ENCODE results near the gene FARP2. TPM values are rescaled to one million over a fixed set of nuclear protein-coding genes. Genes with fewer than 3 reads are reported as not detected.

FARP2 gene
- total and polyA plus RNA-seq, 10 of the 15 experiments (the other 5 are each of a cell fraction or from before 2014, with no cell fraction given): 5.5 to 67.5 (median 36.8) TPM

DNA sequence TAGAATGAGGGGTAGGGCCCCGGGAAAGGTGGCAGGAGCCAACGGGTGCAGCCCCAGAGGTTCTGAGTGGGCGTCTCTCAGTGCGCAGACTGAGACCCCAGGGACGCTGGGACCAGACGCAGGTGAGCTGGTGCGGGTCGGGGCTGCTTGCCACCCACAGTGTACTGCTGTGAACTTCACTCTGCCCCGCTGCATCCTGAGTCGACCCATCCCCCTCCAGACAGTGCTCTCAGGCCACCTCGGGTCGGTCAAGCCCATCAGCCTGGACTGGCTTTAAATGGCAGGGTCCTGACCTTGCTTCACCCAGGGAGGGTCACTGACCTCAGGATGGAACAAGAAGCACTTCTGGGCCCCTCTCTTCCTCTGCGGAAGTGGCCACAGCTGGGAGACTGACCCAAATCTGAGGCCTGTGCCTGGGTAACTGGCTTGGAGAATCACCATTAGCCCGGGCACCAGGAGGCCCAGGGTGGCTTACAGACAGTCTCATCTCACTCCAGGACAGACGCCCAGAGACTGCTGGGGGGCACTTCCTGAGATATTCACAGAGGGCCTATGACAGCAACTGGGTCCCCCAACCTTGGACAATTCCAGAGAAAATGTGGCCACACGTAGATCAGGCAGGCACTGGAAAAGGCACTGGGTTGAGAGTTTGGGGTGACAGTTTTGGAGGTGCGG, 178.8 kb downstream of the FARP2 start (continued):
- TF ChIP-seq, protein P1, sequence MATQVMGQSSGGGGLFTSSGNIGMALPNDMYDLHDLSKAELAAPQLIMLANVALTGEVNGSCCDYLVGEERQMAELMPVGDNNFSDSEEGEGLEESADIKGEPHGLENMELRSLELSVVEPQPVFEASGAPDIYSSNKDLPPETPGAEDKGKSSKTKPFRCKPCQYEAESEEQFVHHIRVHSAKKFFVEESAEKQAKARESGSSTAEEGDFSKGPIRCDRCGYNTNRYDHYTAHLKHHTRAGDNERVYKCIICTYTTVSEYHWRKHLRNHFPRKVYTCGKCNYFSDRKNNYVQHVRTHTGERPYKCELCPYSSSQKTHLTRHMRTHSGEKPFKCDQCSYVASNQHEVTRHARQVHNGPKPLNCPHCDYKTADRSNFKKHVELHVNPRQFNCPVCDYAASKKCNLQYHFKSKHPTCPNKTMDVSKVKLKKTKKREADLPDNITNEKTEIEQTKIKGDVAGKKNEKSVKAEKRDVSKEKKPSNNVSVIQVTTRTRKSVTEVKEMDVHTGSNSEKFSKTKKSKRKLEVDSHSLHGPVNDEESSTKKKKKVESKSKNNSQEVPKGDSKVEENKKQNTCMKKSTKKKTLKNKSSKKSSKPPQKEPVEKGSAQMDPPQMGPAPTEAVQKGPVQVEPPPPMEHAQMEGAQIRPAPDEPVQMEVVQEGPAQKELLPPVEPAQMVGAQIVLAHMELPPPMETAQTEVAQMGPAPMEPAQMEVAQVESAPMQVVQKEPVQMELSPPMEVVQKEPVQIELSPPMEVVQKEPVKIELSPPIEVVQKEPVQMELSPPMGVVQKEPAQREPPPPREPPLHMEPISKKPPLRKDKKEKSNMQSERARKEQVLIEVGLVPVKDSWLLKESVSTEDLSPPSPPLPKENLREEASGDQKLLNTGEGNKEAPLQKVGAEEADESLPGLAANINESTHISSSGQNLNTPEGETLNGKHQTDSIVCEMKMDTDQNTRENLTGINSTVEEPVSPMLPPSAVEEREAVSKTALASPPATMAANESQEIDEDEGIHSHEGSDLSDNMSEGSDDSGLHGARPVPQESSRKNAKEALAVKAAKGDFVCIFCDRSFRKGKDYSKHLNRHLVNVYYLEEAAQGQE (IDR thresholded peaks at IDR 0.05; ENCODE audit: low read depth, low read length): no peak
- no peak for TF ChIP-seq PML (IDR thresholded peaks at IDR 0.05; ENCODE audit: low read length)
- TF ChIP-seq IKZF1 (conservative IDR thresholded peaks at IDR 0.05): no peak
- TF ChIP-seq ETV6 (conservative IDR thresholded peaks at IDR 0.05 in 1 of 2, IDR thresholded peaks at IDR 0.05 in 1 of 2; ENCODE audit: borderline replicate concordance in 1 of 2, low read depth in 1 of 2): no peak
- TF ChIP-seq RAD51 (IDR thresholded peaks at IDR 0.05): no peak
- no peak for TF ChIP-seq NR2F1 (conservative IDR thresholded peaks at IDR 0.05)

DNA sequence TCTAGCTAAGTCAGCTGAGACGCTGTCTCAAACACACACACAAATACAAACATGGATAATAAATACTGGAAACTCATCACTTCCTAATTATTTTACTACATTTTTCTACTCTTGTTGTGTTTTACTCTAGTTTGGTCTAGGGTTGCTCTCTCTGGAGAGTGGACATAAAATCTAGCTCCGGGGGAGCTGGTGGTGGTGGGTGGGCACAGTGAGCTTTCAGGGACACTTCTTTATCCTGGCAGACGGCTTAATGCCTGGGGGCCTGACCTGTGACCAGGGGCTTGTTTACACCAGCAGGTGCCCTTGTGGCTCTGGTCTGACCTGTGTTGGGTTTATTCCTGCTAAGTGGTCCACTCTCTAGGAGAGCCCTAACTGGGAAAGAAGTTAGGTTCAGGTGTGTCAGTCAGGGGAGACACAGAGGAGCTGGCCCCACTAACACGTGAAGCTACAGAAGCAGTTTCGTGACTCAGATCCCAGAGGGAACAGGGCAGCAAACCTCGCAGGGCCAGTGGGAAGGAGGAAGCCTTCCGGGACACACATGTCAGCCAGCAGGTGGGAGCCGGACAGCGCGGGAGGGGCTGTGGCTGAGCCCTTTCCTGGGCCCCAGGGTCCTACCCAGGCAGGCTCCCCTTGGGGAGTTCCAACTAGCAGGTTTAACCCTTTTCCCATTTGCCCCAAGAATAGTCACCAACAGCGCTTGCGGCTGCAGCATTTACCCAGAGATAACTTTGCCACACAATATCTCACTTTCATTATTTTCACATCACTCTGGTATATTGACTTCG, 180.0 kb downstream of the FARP2 start:
- FAIRE-seq (no peak), DNase-seq (ENCODE audit: low read depth, low spot score) (no peak), ATAC-seq (no peak)
- SMC1A ChIA-PET (ENCODE audit: uncharacterized antibody, unreplicated experiment): no interaction called here
- TF ChIP-seq EP300 (IDR thresholded peaks at IDR 0.05; ENCODE audit: borderline replicate concordance in 1 of 2, control insufficient read depth in 1 of 2, low read depth in 2 of 2, low read length in 2 of 2) (no peak), SUZ12 (IDR thresholded peaks at IDR 0.05; ENCODE audit: unreplicated experiment) (no peak), PAX8 (IDR thresholded peaks at IDR 0.05) (no peak)
- TF ChIP-seq, protein P2, sequence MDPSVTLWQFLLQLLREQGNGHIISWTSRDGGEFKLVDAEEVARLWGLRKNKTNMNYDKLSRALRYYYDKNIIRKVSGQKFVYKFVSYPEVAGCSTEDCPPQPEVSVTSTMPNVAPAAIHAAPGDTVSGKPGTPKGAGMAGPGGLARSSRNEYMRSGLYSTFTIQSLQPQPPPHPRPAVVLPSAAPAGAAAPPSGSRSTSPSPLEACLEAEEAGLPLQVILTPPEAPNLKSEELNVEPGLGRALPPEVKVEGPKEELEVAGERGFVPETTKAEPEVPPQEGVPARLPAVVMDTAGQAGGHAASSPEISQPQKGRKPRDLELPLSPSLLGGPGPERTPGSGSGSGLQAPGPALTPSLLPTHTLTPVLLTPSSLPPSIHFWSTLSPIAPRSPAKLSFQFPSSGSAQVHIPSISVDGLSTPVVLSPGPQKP (IDR thresholded peaks at IDR 0.05; ENCODE audit: low read depth, low read length): no peak
- peaks cover 0 to 1% of the 10 kb centered on the region in 2 experiments; a peak in 1 of 4 replicates for H3K27me3 ChIP-seq (replicated peaks in 1 of 2; ENCODE audit: control insufficient read depth in 2 of 2, insufficient read depth in 2 of 2, low read length in 1 of 2)
- RAD21 ChIA-PET (ENCODE audit: unreplicated experiment): no interaction called here
- no peaks in the 10 kb centered on the region for H3K79me2 ChIP-seq (ENCODE audit: control insufficient read depth, insufficient read depth, low read length)
- H3K36me3 ChIP-seq (ENCODE audit: control insufficient read depth in 2 of 2, insufficient read depth in 2 of 2, low read length in 1 of 2): no peaks in the 10 kb centered on the region
- intact Hi-C loops (cut with micrococcal nuclease; ENCODE audit: unreplicated experiment) (no loop called here), in situ Hi-C loops (cut with MboI) (no loop called here)
- H3K4me1 ChIP-seq (ENCODE audit: control insufficient read depth, insufficient read depth, low read length): no peaks in the 10 kb centered on the region; the same call in 1 of the 2 replicates
- 46% methylated on average over 13 of the region's 13 CpGs for WGBS (ENCODE audit: insufficient coverage, insufficient replicate concordance, low lambda C conversion rate, missing lambda C conversion rate)
- no TSS peak for BruUV-seq (replicated peaks)
- no peaks in the 10 kb centered on the region for H3K9me3 ChIP-seq (replicated peaks; ENCODE audit: control insufficient read depth, insufficient read depth, low read length)
- CTCF ChIA-PET: interaction anchor here (1.2 kb wide), 1 partner anchor 77 kb away, joined by 4 read pairs; no protein-coding TSS in a partner anchor
- no peak overlapping the region for H2AFZ ChIP-seq (ENCODE audit: control insufficient read depth, low read depth, low read length)
- no peaks in the 10 kb centered on the region for H4K20me1 ChIP-seq (ENCODE audit: control insufficient read depth, insufficient read depth)
- no peak overlapping the region for H3K4me3 ChIP-seq
- no peak overlapping the region for H3K27ac ChIP-seq (ENCODE audit: control insufficient read depth, insufficient read depth)
- H3K4me2 ChIP-seq (ENCODE audit: control insufficient read depth, insufficient read depth): no peak overlapping the region
- H3K9ac ChIP-seq (ENCODE audit: control insufficient read depth, insufficient read depth, low read length): no peak overlapping the region
- POLR2A ChIA-PET: no interaction called here

Data from GM12878 (cell line).